HG03439 (cell line): ENCODE results near the gene DNM2.
"Not testable (repeated sequence)": the region's sequence is repeated elsewhere in the genome, so short reads cannot be mapped to it uniquely, and the experiment has no call there.

ENCODE experiments used
- ATAC-seq: cut with Tn5 transposase; IDR thresholded peaks from one replicate; pipeline ENCODE4 v1.9.1; 2021; ENCODE audit warnings: mild to moderate bottlenecking, moderate library complexity; ENCODE audit not compliant: unreplicated experiment

The DNM2 gene

GRCh38 chr19:10831987-10832938, 114.4 kb downstream of the DNM2 start:
- ATAC-seq = no peak

- no peak for ATAC-seq
These were observed 115.0 kb downstream of the DNM2 start for GRCh38 chr19:10832939-10833296.

GRCh38 chr19:10835089-10835753, 117.3 kb downstream of the DNM2 start:
- no peak for ATAC-seq

GRCh38 chr19:10835754-10836478, 118.0 kb downstream of the DNM2 start, which contains the start of gene TMED1:
TMED1 (minus strand) TSS chr19:10836212; CDS start chr19:10836191, 21 bp downstream.
- peak; percentile 64 for ATAC-seq

- peak; percentile 17 for ATAC-seq
These were observed 118.8 kb downstream of the DNM2 start for GRCh38 chr19:10836479-10837330.

GRCh38 chr19:10837649-10838048, 119.8 kb downstream of the DNM2 start:
- not testable (repeated sequence) for ATAC-seq

GRCh38 chr19:10838377-10838776, 120.5 kb downstream of the DNM2 start:
- no peak for ATAC-seq

- ATAC-seq = no peak
These were observed 121.5 kb downstream of the DNM2 start for GRCh38 chr19:10839114-10840050.

GRCh38 chr19:10842788-10843187, 124.9 kb downstream of the DNM2 start:
- ATAC-seq = no peak

GRCh38 chr19:10846500-10847202, 128.8 kb downstream of the DNM2 start:
- ATAC-seq = no peak

- no peak for ATAC-seq
These were observed 130.5 kb downstream of the DNM2 start, which contains the start of gene C19orf38 for GRCh38 chr19:10848230-10848856. C19orf38 (plus strand) TSS chr19:10848415; CDS start chr19:10848509, 94 bp downstream.

- ATAC-seq = no peak
These were observed 132.8 kb downstream of the DNM2 start for GRCh38 chr19:10850631-10851030.

GRCh38 chr19:10852098-10852800, 134.4 kb downstream of the DNM2 start:
- no peak for ATAC-seq

GRCh38 chr19:10852941-10853340, 135.1 kb downstream of the DNM2 start:
- no peak for ATAC-seq

- ATAC-seq = no peak
These were observed 136.6 kb downstream of the DNM2 start for GRCh38 chr19:10854350-10855089.

GRCh38 chr19:10855879-10856522, 138.1 kb downstream of the DNM2 start:
- no peak for ATAC-seq
